ENCODE measurements around the gene PPFIBP2.

The PPFIBP2 gene

GRCh38 chr11:7595016-7595866 is 81.4 kb downstream of the PPFIBP2 start:
- in situ Hi-C loops (cut with MboI; ENCODE audit: low sequenced_read_pairs), result no loop called here

GRCh38 chr11:7595951-7596350 is 82.2 kb downstream of the PPFIBP2 start:
- in situ Hi-C loops (cut with MboI; ENCODE audit: low sequenced_read_pairs), result no loop called here

GRCh38 chr11:7596975-7597391 is 83.2 kb downstream of the PPFIBP2 start:
- in situ Hi-C loops (cut with MboI; ENCODE audit: low sequenced_read_pairs), result no loop called here

- in situ Hi-C loops (cut with MboI; ENCODE audit: low sequenced_read_pairs), result no loop called here
These were observed 83.8 kb downstream of the PPFIBP2 start for GRCh38 chr11:7597620-7598019.

GRCh38 chr11:7599209-7599608 is 85.4 kb downstream of the PPFIBP2 start:
- in situ Hi-C loops (cut with MboI; ENCODE audit: low sequenced_read_pairs), result no loop called here

GRCh38 chr11:7600205-7600775 is 86.5 kb downstream of the PPFIBP2 start:
- in situ Hi-C loops (cut with MboI; ENCODE audit: low sequenced_read_pairs), result no loop called here

- in situ Hi-C loops (cut with MboI; ENCODE audit: low sequenced_read_pairs), result no loop called here
These were observed 89.4 kb downstream of the PPFIBP2 start for GRCh38 chr11:7603031-7603781.

GRCh38 chr11:7604331-7604955 is 90.6 kb downstream of the PPFIBP2 start:
- in situ Hi-C loops (cut with MboI; ENCODE audit: low sequenced_read_pairs), result no loop called here

GRCh38 chr11:7605186-7605943 is 91.6 kb downstream of the PPFIBP2 start:
- in situ Hi-C loops (cut with MboI; ENCODE audit: low sequenced_read_pairs), result no loop called here

GRCh38 chr11:7606496-7606895 is 92.7 kb downstream of the PPFIBP2 start:
- in situ Hi-C loops (cut with MboI; ENCODE audit: low sequenced_read_pairs), result no loop called here

- in situ Hi-C loops (cut with MboI; ENCODE audit: low sequenced_read_pairs), result no loop called here
These were observed 95.2 kb downstream of the PPFIBP2 start for GRCh38 chr11:7609015-7609414.

- in situ Hi-C loops (cut with MboI; ENCODE audit: low sequenced_read_pairs), result no loop called here
These were observed 95.7 kb downstream of the PPFIBP2 start for GRCh38 chr11:7609521-7609920.

GRCh38 chr11:7610393-7610792 is 96.6 kb downstream of the PPFIBP2 start:
- in situ Hi-C loops (cut with MboI; ENCODE audit: low sequenced_read_pairs), result no loop called here

GRCh38 chr11:7611411-7611810 is 97.6 kb downstream of the PPFIBP2 start:
- in situ Hi-C loops (cut with MboI; ENCODE audit: low sequenced_read_pairs), result no loop called here

GRCh38 chr11:7612056-7612660 is 98.4 kb downstream of the PPFIBP2 start:
- in situ Hi-C loops (cut with MboI; ENCODE audit: low sequenced_read_pairs), result no loop called here

GRCh38 chr11:7612661-7613393 is 99.0 kb downstream of the PPFIBP2 start:
- in situ Hi-C loops (cut with MboI; ENCODE audit: low sequenced_read_pairs), result no loop called here

GRCh38 chr11:7613394-7613720 is 99.6 kb downstream of the PPFIBP2 start:
- in situ Hi-C loops (cut with MboI; ENCODE audit: low sequenced_read_pairs), result no loop called here

- in situ Hi-C loops (cut with MboI; ENCODE audit: low sequenced_read_pairs), result no loop called here
These were observed 100.9 kb downstream of the PPFIBP2 start for GRCh38 chr11:7614656-7615055.

- in situ Hi-C loops (cut with MboI; ENCODE audit: low sequenced_read_pairs), result no loop called here
These were observed 103.2 kb downstream of the PPFIBP2 start for GRCh38 chr11:7617032-7617431.

GRCh38 chr11:7619322-7619721 is 105.5 kb downstream of the PPFIBP2 start:
- in situ Hi-C loops (cut with MboI; ENCODE audit: low sequenced_read_pairs), result no loop called here
